ENCODE measurements around the gene VSIG1.

VSIG1 gene

DNA sequence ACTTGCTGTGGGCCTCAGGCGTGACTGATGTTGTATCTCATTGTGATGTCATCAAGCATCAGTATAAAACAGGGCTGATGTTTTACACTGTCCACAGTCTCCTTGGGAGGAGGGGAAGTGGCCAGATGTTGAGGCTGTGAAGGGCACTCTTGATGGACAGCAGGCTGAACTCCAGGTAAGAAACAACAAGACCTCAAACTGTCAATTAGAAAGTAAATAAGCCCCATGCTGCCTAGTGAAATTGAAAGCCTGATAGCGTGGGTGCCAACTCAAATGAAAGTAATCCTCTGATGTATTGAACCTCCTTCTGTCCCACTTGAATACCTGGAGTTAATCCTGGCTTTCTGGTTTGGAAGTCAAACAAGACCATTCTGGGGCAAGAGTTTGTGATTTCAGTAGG lies 19.7 kb downstream of the VSIG1 start:
- DNase-seq (ENCODE audit: low read depth, low spot score), result no peak

GRCh38 chrX:108068121-108068520 lies 23.3 kb downstream of the VSIG1 start:
- no peak for DNase-seq (ENCODE audit: low read depth, low spot score)

DNA sequence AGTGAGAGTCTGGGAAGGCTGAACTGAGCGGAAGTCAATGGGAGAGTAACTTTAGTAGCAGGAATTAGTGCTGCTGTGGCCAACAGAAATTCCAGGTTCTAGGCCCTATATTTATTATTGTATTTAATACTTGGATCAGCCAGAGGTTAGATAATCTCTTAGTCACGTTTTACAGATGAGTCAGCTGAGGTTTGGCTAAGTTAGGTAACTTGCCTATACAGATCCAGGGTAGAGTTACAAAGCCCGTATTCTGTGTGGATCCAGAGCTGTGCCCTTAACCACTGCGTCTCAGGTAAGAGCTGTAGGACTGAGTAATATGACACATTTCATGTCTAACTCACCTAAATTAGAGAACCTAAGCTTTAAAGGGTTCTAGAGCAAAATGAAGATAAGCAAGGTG lies 26.0 kb downstream of the VSIG1 start:
- DNase-seq (ENCODE audit: low read depth, low spot score), result no peak

DNA sequence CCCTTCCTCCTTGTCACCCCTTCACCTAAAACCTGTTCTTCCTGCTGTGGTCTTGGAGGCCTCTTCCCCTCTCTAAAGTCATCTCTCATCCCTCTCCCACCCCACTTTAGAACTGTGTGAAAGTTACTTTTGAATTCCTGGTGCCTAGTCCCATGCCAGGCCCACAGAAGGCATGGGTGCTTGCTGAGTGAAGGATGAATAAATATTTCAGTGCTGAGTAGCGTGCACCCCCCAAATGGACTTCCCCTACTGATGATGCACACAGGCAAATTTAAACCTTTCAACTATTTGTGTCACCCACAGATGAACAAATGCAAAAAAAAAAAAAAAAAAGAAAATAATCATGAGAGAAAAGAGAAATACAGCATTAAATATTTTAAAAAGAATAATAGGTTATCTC lies 26.7 kb downstream of the VSIG1 start:
- no peak for DNase-seq (ENCODE audit: low read depth, low spot score)

- DNase-seq (ENCODE audit: low read depth, low spot score), result no peak
Measured at GRCh38 chrX:108072746-108073145, 27.9 kb downstream of the VSIG1 start.

DNA sequence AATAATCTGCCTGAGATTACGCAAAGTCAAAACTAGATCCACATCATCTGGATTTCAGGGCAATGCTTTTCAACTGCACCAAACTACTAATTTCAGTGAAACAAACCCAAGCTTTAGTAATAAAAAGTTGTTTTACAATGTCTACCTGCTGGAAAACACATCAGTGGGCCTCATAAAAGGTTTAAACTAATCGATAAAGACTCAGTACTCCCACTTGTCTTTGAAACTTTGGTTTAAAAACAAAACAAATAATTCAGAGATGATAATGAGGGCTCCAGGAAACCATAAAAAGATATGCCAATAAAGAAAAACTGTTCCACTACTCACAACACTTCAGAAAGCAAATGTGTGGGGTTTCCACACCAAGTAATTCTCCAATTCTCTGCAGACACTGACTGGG lies 36.2 kb downstream of the VSIG1 start:
- DNase-seq (ENCODE audit: low read depth, low spot score), result no peak

GRCh38 chrX:108087792-108088191 lies 42.9 kb downstream of the VSIG1 start:
- DNase-seq (ENCODE audit: low read depth, low spot score), result no peak

GRCh38 chrX:108088511-108088910 lies 43.6 kb downstream of the VSIG1 start:
- no peak for DNase-seq (ENCODE audit: low read depth, low spot score)

- no peak for DNase-seq (ENCODE audit: low read depth, low spot score)
Measured at GRCh38 chrX:108090491-108091263, 45.8 kb downstream of the VSIG1 start.

DNA sequence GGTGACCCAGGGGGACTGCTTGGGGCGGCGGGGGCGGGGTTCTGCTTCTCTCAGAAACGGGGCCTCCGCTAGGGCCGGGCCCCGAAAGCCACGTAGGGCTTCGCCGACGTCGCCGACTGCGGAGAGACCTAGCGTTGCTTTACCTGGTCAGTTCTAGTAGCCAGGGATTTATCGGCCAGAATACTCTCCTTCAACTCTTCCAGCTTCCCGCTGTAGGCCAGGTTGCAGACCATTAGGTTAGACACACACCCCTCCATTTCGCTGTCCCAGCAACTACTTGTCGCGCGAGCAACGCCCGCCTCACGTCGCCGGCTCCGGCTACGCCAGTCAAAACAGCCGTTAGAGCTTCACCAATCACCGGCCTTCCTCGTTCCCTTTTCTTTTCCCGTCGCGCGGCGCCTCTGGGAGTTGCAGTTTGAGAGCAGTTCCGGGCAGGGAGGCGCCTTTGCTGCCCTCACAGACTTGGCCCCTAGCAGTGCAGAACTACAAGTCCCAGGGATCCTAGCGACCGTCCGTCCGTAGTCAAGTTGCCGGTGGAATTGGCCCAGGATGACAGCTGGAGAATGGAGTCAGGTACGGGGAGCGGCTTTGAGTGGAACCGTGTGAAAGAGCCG lies 46.5 kb downstream of the VSIG1 start, which contains the start of the genes ATG4A and PSMD10:
TSS of gene ATG4A (plus strand) at position 515 of the 614 bp plus-strand sequence. CDS start at position 564, 49 bp downstream.
TSS of gene PSMD10 (minus strand) at position 279 of the 614 bp plus-strand sequence. CDS start at position 257, 22 bp downstream.
- peak; percentile 68 for DNase-seq (ENCODE audit: low read depth, low spot score)

- DNase-seq (ENCODE audit: low read depth, low spot score), result no peak
Measured at GRCh38 chrX:108091878-108092291, 47.0 kb downstream of the VSIG1 start.

DNA sequence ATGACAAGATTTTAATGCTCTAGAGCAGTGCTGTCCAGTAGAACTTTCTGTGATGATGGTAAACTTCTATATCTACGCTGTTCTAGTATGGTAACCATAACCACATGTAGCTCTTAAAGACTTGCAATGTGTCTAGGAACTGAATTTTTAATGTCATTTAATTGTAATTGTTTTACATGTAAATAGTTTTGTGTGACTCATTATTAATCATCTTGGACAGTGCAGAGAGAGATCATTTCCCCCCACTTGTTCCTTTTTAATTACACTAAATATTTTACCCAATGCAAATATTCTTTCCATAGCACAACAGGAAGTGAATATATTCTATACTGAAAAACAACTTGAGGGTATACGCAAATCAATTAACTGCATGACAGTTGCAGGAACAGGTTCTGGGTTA lies 52.5 kb downstream of the VSIG1 start:
- no peak for DNase-seq (ENCODE audit: low read depth, low spot score)

DNA sequence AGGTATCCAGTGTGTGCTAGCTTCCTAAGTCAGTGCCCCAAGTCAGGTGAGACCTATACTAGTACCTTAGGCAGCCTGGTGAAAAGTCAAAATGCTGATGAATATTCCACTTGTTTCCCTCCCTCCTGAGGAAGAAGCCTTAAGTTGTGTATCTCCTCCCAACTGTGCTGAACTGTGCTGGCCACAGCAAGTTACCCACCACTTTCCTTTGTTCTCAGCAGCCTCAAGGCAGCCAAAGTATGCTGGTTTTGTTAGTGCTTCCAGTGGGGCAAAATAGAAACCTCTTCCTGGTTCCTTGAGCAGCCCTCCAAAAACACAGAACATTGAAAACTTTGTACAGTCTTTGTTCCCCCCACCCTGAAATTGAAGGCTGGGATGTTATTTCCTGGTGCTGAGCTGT lies 60.6 kb downstream of the VSIG1 start:
- DNase-seq (ENCODE audit: low read depth, low spot score), result no peak

- no peak for DNase-seq (ENCODE audit: low read depth, low spot score)
Measured at GRCh38 chrX:108114541-108114940, 69.7 kb downstream of the VSIG1 start.

GRCh38 chrX:108117988-108118387 lies 73.1 kb downstream of the VSIG1 start:
- no peak for DNase-seq (ENCODE audit: low read depth, low spot score)

DNA sequence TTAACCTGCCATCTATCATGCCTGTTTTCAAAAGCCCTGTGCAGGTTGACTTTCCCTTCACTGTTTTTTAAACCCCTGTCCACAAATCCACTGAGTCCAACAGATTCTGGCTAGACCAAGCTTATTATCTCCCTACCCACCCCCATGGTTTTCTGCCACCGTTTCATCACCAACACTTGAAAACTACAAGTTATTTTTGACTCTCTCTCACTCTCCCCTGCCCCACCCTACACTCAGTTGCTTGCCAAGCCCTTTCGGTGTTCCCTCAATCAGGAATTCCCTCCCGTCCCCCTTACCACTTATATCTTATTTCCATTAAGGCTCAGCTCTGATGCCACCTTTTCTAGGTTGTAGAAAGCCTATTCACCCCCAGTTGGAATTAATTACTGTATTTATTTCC lies 76.4 kb downstream of the VSIG1 start:
- DNase-seq (ENCODE audit: low read depth, low spot score), result no peak

- no peak for DNase-seq (ENCODE audit: low read depth, low spot score)
Measured at GRCh38 chrX:108122748-108123147, 77.9 kb downstream of the VSIG1 start.

DNA sequence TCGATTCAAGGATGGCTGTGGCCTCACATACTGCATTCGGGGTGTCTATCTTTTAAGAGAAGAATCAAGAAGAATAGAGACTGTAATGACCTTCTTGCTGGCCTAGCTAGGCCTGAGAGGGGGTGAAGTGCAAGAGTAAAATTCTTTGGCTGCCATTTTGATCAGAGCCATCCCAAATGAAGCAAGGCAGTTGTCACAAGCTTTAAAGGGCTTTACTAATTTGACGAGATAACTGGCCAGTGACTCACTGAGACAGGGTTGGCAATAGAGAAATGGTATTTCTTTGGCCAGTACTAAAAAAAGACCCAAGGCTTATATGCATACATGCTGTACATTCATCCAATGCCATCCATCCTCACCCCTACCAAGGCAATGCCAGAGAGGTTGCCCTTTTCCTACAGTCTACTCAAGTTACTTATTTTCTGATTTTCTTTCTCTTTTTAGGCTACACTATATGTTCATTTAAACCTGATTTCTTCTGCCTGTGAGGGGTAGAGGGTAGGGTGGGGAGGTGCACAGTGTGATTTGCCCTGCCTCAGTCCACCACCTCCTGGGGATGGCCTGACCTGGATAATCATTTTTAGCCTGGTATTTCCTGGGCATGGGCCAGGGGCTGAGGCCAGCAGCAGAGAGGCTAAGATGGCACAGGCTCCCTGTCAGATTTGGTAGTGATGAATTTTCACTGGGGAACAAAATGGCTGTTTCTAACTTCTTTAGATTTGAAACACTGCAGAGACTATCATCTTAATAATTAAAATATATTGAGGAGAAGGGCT lies 78.9 kb downstream of the VSIG1 start:
- DNase-seq (ENCODE audit: low read depth, low spot score), result no peak

GRCh38 chrX:108126661-108127060 lies 81.8 kb downstream of the VSIG1 start:
- DNase-seq (ENCODE audit: low read depth, low spot score), result no peak

GRCh38 chrX:108127152-108127551 lies 82.3 kb downstream of the VSIG1 start:
- DNase-seq (ENCODE audit: low read depth, low spot score), result no peak

Measured in activated naive CD8-positive, alpha-beta T cell treated with anti-CD3 and anti-CD28 coated beads, Interleukin-2, amount 50 U/mL, for 16 hours (primary cell).